Stimulated activated CD8-positive, alpha-beta memory T cell treated with anti-CD3 and anti-CD28 coated beads, Interleukin-2, amount 100 ng/mL, for 48 hours (primary cell): ENCODE measurements around the gene TH.

Experiments
- DNase-seq, 2 donors: peaks; one replicate each; pipeline ENCODE4 v3.0.0-alpha.2; 2020; ENCODE audit warnings: low read depth in 2 of 2

The TH gene

GRCh38 chr11:2142300-2142759, 29.3 kb downstream of the TH start:
- DNase-seq: no peak

DNA sequence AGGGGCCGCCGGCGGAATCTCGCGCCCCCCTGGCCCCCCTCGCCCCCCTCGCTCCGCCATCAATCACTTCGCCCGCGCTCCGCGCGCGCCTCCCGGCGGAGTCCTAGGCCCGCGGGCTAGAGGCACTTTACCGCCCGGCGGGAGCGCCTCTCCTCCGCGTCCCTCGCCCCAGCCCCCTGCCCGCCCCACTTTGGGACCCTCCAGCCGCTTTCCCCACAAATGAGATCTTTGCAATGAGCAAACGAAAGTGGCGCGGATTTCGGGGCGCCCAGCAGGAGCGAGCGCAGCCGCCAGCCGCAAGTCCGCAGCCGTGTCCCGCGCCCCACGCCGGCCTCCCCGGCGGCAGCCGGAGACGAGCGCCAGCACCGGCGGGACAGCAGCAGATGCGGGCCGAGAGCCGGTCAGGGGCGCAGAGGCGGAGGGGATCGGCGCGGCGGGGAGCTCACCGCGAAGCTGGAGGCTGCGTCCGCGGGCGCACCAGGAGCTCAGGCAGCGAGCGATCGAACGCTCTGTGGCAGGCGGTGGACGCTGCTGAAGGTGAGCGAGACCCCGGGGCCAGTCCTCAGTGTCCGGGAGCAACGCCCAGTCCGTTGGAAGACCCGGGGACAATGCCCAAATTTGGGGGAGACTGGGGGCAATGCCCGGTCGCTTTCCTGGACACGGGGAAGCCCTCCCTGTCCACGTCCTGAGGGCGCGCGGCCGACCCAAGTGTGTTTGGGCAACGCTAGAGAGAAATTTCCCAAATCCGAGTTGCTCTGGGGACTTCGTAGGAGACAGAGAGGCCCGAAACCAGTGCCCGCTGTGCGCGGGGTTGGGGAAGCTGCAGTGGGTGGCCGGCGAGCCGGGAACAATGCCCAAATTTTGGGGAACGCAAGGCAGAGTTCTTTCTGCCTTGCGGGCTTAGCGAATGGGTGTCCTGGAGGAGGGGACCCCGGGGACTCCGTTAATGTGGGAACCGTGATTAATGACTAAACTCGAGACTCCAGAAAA, 30.9 kb downstream of the TH start:
- no peak for DNase-seq

GRCh38 chr11:2139621-2140337, 31.8 kb downstream of the TH start:
- DNase-seq: no peak

GRCh38 chr11:2139123-2139521, 32.5 kb downstream of the TH start, which contains the start of gene IGF2:
Gene IGF2 (minus strand): TSS chr11:2139389. CDS start chr11:2135523, 3,866 bp downstream.
- DNase-seq: no peak

- DNase-seq: no peak
Observed at GRCh38 chr11:2138431-2139122, 33.0 kb downstream of the TH start.

DNA sequence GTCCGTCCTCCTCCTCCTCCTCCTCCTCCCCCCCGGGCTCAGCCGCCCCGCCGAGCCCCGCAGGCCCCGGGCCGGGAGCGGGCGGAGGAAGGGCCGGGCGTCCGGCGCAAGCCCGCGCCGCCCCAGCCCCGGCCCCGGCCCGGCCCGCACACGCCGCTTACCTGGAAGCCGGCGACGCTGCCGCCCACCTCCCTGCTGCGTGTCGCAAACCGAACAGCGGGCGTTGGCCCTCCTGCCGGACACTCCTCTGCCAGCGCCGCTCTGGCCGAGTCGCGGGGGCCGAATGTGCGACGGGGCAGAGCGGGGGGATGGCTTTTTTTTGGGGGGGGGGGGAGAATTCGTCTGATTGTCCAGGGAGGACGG, 33.6 kb downstream of the TH start:
- DNase-seq: no peak

DNA sequence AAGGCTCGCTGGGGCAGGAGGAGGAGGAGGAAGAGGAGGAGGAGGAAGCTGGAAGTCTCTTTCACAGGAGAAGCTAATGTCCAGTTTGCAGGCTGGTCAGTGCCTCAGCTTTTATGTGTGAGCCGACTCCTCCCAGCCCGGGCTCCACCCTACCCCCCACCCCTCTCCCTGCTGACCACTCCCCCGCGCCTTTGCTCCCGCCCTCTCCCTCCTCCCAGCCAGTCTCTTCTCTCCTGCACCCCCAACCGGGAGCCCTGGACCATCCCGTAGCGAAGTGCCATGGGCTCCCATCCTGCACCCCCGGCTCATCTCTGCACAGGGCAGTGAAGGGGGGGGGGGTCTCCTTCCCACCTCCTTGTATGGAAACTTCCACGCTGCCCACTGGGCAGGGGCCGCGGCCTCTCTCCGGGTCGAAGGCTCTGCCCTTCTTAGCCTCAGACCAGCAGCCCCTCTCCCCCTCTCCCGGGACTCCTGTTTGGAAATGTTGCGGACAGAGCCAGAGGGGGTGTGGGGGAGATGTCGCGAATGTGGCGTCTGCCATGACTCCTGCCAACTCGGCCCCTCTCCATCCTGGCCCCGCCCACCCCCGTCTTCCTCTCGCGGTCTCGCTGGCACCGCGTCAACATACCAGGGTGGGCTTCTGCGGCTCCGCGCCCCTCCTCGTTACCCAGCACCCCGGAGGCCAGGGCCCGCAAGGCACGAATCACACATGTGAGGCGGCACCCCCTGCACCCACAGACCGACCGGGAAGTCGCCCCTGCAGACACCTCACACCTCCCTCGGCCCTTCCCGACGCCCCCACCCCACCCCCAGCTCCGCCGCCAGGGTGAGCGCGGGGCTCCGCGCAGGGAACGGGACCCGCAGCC, 34.2 kb downstream of the TH start:
- no peak for DNase-seq

GRCh38 chr11:2136952-2137201, 34.7 kb downstream of the TH start:
- no peak for DNase-seq

DNA sequence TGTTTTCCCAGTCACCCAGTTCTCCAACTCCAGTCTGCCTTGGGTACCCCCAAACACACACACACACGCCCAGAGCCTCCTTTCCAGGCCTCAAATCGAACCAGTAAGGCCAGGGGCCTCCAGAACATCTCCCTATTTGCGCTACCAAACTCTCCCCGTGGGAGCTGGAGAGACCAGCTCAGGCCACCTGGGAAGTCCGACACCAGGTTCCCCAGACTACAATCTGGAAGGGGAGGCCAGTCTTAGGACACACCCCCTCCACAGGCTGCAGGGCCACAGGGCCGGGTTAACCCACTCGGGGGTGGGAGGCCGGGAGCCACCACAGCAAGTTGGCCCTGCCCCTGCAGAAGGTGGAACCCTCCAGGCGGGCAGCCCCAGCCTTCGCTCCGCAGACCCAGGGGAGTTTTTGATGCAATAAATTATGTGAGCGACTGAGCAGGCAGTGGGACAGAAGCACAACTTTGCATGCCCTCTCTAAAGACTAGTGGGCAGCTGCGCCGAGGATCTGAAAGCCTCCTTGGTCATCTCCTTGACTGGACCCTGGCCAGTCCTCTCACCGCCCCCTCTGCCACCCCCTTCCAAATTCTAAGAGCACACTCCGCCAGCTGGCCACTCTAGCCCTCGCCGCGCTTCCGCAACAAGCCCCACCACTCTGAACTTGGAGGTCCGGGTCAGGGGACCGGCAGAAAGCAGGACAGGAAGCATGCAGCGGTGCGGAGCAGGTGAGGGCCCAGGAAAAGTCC, 35.2 kb downstream of the TH start:
- DNase-seq: no peak

DNA sequence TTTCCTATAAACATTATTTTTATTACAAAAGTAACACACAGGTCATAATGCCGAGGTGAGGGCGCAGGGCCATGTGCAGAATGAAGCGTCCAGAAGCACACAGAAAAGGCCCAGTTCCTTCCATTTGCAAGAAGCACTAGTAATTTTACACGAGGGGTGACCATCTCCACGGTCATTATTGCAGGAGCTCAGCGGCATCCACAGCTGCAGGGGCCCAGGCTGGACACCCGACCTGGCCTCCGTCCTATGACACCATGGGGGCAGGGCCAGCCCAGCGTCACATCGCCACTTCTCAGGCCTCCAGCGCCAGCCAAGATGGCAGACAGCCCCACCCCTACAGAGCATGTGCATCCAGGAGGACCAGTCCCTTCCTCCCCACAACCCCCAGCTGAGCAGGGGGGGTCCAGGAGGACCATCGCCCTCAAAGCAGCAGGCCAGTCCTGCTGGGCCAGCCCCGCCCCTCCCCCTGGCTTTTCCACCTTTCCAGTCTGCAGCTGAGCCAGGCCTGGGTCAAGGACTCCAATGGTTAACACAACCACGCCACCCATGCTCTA, 35.9 kb downstream of the TH start:
- DNase-seq: no peak

DNA sequence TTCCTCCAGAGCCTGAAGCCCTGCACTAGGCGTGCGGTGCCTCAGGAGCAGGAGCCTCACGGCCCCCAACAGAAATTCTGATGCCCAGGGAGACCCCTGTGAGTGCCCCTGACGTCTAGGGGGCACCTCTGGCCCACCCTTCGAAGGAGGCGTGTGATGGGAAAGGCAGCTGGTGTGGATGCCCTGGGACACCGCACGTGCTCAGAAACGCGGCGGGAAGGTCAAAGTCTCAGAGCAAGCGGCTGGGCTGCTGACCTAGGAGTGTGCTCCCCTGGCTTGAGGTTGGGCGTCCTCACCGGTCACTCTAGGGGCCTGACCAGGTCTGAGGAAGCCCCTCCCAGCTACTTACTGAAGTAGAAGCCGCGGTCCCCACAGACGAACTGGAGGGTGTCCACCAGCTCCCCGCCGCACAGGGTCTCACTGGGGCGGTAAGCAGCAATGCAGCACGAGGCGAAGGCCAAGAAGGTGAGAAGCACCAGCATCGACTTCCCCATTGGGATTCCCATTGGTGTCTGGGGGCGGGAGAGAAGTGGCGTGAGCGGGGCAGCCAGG, 36.5 kb downstream of the TH start:
- no peak for DNase-seq

DNA sequence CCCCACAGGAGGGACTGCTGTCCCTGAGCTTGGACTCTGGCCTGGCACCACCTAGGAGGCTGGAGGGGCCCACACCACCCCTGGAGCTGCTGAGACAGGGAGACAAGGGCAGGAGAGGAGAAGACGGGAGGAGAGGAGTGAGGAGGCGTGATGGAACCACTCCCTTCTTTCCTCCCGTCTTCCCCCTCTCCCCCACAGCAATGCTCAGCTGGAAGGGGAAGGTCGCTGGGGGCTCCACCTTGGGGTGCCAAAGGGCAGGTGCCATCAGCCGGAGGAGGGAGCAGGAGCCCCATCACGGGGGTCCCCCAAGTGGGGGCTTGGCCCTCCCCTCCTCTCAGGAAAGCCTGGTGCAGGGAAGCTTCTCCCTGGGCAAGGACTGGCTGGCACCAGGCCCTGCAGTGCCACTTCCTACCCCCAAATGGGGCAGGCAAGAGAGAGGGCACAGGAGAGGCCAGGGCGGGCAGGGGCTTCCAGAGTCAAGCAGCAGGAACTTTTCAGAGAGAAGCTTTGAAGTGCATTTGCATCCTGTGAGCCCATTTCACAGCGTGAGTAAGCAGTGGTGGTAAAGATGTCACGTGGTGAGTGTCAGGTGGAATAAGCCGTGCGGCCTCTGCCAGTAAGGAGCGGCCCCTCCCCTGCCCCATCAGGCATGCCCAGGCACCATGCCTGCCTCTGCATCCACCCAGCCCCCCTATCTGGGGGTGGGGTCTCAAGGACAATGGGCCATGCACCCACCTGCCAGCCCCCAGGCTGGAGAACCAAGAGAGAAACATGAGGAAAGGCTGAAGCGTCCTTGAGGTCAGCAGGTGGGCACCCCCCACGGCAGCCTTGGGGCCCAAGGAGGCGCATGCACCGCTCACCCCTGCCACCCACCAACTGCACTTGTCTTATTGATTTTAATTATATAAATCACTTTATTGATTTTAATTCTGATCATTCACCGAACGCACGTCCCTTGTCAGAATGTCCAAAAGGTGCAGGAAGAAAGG, 37.3 kb downstream of the TH start:
- DNase-seq: no peak

DNA sequence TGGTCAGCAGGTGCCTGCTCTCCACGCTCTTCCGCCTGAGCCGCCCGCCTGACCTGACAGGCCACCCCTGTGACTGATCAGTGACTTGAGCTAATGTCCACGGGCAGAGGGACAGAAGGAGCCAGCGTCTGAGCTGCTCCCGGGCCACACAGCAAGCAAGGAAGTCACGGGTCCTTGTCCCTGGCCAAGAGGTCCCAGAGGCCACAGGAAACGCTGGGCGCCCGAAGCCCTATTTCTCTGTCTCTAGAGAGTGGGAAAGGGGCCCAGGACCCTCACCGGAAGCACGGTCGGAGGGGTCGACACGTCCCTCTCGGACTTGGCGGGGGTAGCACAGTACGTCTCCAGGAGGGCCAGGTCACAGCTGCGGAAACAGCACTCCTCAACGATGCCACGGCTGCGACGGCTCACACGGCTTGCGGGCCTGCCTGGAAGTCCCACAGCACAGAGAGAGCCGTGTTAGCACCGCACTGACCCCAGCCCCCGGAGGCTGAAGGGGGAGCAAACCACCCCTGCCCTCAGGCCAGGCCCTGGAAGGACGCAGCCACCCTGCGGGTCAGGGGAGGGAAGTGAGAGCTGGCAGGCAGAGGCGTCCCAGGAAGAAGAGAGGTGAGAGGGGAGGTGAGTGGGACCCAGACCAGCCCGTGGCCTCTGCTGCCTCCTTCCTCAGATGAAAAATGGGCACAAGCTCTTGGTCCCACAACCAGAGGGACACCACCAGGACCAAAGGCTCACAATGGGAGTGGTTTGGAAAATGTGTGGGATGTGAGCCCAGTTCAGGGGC, 38.2 kb downstream of the TH start:
- no peak for DNase-seq

GRCh38 chr11:2132874-2133240, 38.8 kb downstream of the TH start:
- DNase-seq: no peak

DNA sequence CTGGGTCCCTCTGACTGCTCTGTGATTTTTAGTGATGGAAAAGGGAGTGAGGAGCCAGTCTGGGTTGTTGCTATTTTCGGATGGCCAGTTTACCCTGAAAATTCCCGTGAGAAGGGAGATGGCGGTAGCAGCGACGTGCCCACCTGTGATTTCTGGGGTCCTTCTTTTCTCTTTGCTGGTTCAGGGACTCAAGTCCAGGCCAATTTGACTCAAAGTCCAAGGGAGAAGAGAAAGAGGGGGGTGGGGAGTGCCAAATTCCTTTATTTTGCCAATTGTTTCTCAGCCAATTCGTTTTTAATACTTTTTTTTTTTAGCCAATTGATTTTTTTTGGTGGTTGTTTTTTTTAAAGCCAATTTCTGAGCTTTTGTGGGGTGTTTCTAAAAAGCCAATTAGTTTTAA, 39.4 kb downstream of the TH start:
- no peak for DNase-seq

DNA sequence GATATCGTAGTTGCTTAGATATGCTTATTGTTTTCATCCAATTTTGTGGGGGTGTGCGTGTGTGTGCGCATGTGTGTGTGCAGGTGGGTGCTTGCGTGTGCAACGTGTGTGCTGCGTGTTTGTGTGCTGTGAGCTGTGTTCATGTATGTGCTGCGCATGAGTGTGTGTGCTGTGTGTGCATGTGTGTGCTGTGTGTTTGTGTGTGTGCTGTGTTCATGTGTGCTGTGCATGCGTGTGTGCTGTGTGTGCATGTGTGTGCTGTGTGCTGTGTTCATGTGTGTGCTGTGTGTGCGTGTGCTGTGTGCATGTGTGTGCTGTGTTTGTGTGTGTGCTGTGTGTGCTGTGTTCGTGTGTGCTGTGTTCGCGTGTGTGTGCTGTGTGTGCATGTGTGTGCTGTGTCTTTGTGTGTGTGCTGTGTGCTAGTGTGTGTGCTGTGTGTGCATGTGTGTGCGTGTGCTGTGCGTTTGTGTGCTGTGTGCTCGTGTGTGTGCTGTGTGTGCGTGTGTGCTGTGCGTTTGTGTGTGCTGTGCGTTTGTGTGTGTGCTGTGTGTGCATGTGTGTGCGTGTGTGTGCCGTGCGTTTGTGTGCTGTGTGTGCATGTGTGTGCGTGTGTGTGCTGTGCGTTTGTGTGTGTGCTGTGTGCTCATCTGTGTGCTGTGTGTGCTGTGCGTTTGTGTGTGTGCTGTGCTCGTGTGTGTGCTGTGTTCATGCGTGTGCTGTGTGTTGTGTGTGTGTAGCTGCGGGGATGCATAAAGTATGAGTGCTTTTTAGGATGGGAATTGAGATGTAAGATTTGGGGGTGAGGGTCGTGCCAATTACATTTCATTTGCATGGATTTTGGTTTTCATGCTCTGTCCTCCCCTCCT, 40.0 kb downstream of the TH start:
- no peak for DNase-seq

GRCh38 chr11:2130881-2131352, 40.7 kb downstream of the TH start:
- no peak for DNase-seq
